Endothelial cell of hepatic sinusoid (primary cell): ENCODE results near the gene BOD1.

Source experiments
- in situ Hi-C: cut with HindIII; loops from 2 replicates; pipeline ENCODE4 v1.10.0; 2017; ENCODE audit warnings: low sequenced_read_pairs

Gene BOD1

GRCh38 chr5:173616577-173617118, at the start of gene BOD1:
Gene BOD1 (minus strand): TSS chr5:173616650. CDS start chr5:173616436, 214 bp downstream.
- in situ Hi-C loops: loop anchor here (25.0 kb wide), 1 partner anchor 696 kb away; no protein-coding TSS in a partner anchor

GRCh38 chr5:173665326-173665725, 48.9 kb upstream of the BOD1 start:
- in situ Hi-C loops: no loop called here

GRCh38 chr5:173664154-173664526, 47.7 kb upstream of the BOD1 start:
- in situ Hi-C loops: no loop called here

GRCh38 chr5:173663352-173664153, 47.1 kb upstream of the BOD1 start:
- in situ Hi-C loops: no loop called here

- in situ Hi-C loops: no loop called here
Measured at GRCh38 chr5:173662581-173663351, 46.3 kb upstream of the BOD1 start.

GRCh38 chr5:173660481-173661280, 44.2 kb upstream of the BOD1 start:
- in situ Hi-C loops: no loop called here

- in situ Hi-C loops: loop anchor here (5.0 kb wide), 1 partner anchor 43 kb away; no protein-coding TSS in a partner anchor
Measured at GRCh38 chr5:173659423-173659822, 43.0 kb upstream of the BOD1 start.

GRCh38 chr5:173657741-173658356, 41.4 kb upstream of the BOD1 start:
- in situ Hi-C loops: loop anchor here (5.0 kb wide), 1 partner anchor 44 kb away; no protein-coding TSS in a partner anchor

GRCh38 chr5:173655196-173655797, 38.8 kb upstream of the BOD1 start:
- in situ Hi-C loops: loop anchor here (5.0 kb wide), 1 partner anchor 47 kb away; no protein-coding TSS in a partner anchor

GRCh38 chr5:173653822-173654523, 37.5 kb upstream of the BOD1 start:
- in situ Hi-C loops: no loop called here

GRCh38 chr5:173648308-173648866, 31.9 kb upstream of the BOD1 start:
- in situ Hi-C loops: no loop called here

GRCh38 chr5:173646692-173647091, 30.2 kb upstream of the BOD1 start:
- in situ Hi-C loops: no loop called here

- in situ Hi-C loops: no loop called here
Measured at GRCh38 chr5:173645890-173646574, 29.6 kb upstream of the BOD1 start.

- in situ Hi-C loops: no loop called here
Measured at GRCh38 chr5:173645437-173645807, 29.0 kb upstream of the BOD1 start.

GRCh38 chr5:173644673-173645436, 28.4 kb upstream of the BOD1 start:
- in situ Hi-C loops: no loop called here

- in situ Hi-C loops: no loop called here
Measured at GRCh38 chr5:173643964-173644363, 27.5 kb upstream of the BOD1 start.

- in situ Hi-C loops: no loop called here
Measured at GRCh38 chr5:173642895-173643481, 26.5 kb upstream of the BOD1 start.
